Melanocyte of skin (primary cell): ENCODE data around the gene FBXO9. TPM values are rescaled to one million over a fixed set of nuclear protein-coding genes. Genes with fewer than 3 reads are reported as not detected.

Source experiments
- small RNA-seq, 2 donors: library from RNA; depleted of rRNA; stranded (forward); fragments of <200 nt; gene quantifications; one replicate each; pipeline ENCODE3, GENCODE V24; 2012
- total RNA-seq, 2 donors: library from RNA; depleted of rRNA; stranded (reverse); fragments of >200 nt; gene quantifications; 2 replicates each; pipeline ENCODE4 v1.2.3, GENCODE V29; 2012

The FBXO9 gene
- 10 to 100 TPM; 32.6 to 40.6 TPM for total RNA-seq

DNA sequence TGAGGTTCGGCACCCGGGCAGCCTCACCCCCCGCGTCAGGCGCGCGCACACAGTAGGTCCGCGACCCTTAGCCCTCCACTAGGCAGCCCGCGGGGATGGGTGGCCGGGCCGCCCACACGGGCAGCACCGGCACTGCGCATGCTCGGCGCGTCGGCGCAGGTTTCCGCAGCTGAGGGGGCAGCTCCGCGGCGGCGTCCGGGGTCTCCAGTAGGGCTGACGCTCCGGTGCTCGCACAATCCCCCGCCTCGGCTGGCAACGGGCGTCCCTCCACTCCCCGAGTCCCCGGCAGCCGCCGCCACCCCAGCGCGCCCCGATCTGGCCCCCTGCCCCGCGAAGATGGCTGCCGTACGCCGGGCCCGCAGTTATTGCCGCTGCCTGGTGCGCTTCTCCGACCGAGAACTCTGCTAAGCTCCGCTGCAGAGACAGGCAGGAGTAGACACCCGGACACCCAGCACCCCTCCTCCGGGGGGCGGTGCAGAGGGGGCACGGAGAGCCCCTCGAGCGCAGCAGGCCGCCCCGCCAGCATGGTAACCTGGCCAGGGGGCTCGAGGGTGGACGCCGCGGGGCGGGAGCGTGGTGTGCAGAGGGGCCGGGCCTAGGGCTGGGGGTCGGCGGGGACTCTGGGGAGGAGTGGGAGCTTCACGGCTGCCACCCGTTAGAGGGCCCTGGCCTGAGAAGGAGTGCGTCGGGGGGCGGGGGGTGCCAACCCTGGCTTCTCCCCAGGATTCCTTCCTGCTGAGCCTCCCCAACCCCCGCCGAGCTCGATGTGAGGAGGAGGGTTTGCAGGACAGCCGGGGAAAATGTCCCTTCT is at the start of gene FBXO9:
TSS of gene FBXO9 (plus strand) at position 139 of the 811 bp plus-strand sequence. CDS start at position 525, 386 bp downstream.

DNA sequence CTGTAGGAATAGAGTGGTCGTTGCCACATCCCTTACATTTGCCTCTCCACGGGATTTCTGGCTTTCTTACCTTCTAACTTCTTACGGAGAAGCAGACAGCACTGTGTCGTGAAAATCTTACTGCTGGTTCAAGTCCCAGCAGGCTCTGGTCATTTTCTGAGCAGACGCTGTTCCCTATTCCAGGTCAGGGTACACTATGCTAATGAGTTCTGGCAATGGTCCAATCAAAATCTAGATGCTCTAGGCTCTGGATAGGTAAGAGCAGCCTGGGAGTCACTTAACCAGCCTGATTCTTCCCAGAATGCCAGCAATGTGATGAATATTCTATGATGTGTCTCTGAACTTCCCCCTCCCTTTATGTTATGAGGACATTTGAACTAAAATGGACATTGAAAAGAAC is 83.5 kb downstream of the FBXO9 start, which contains the start of gene GCM1:
TSS of gene GCM1 (minus strand) at position 158 of the 400 bp plus-strand sequence. CDS start 3,209 bp downstream, outside the sequence.

Small RNA genes lying within 50 kb of the gene (small RNA-seq; reads per million reads assigned to genes)
- 0 reads per million in 2 donors for gene RN7SL244P

Other genes with a start within 250 kb of the FBXO9 start
- not detected for gene GSTA5, start 224.6 kb upstream of the FBXO9 start, total RNA-seq
- not detected for gene GSTA3, start 155.7 kb upstream of the FBXO9 start, total RNA-seq
- 10 to 100 TPM; 16.0 to 24.1 TPM for gene GSTA4, start 70.1 kb upstream of the FBXO9 start, total RNA-seq
- gene CILK1, start 3.6 kb upstream of the FBXO9 start, total RNA-seq: 10 to 100 TPM; 12.7 to 13.1 TPM
- gene GCM1, start 83.4 kb downstream of the FBXO9 start, total RNA-seq: not detected